AG08396 (cell line): ENCODE data around the gene C1orf159.
A peak's percentile ranks its signal among the peaks of the same experiment; 100 is the strongest.

Experiments
- DNase-seq: peaks from one replicate; pipeline ENCODE4 v3.0.0; 2012; ENCODE audit warnings: low spot score, mixed read lengths

Gene C1orf159

DNA sequence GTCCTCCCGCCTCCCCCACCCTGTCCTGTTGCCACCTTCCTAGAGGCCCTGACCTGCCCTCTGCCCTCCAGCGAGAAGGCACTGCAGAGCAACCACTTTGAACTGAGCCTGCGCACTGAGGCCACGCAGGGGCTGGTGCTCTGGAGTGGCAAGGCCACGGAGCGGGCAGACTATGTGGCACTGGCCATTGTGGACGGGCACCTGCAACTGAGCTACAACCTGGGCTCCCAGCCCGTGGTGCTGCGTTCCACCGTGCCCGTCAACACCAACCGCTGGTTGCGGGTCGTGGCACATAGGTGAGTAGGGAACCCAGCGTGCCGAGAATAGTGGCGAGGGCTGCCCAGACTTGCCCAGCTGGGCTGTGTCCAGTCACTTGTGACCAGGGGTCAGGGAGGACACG lies 62.2 kb downstream of the C1orf159 start:
- DNase-seq: no peak

DNA sequence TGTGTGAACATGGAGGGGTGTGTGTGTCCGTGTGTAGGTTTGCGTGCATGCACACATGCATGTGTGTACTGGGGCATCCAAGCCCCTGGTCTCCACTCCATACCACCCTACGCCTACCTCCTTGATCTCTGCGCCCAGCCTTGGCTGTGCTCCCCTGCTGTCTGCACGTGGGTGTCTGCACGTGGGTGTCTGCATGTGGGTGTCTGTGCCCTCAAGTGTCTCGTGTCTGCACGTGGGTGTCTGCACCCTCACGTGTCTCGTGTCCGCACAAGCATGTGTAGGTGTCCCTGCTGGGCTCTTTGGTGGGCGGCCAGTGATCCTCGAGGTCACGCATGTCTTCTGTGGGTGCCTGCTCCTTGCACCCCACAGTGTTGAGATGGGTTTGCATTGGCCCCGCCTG lies 62.9 kb downstream of the C1orf159 start:
- no peak for DNase-seq

DNA sequence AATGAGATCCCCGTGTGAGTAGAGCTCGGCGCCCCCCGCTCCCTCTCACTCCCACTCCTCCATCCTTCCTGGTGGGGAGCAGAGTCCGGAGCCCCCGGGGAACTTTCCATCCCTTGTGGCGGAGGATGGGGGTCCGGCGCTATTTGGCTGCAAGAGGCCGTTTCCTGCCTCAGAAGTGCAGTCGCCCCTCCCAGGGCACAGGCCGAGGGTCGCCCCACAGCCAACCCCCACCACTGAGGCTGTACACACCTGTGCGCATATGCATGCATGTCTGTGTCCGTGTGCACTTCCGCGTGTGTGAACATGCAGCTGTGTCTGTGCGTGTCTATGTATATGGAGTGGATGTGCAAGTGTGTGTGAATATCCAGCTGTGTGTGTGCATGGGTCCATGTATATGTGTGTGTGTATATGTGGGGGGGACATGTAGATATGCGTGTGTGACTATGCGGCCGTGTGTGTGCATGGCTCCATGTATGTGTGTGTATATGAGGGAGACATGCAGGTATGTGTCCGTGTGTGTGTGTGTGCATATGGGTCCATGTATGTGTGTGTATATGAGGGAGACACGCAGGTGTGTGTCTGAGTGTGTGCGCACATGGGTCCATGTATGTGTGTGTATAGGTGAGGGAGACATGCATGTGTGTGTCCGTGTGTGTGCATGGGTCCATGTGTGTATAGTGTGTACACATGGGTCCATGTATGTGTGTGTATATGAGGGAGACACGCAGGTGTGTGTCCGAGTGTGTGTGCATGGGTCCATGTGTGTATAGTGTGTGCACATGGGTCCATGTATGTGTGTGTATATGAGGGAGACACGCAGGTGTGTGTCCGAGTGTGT lies 63.7 kb downstream of the C1orf159 start:
- DNase-seq: no peak

DNA sequence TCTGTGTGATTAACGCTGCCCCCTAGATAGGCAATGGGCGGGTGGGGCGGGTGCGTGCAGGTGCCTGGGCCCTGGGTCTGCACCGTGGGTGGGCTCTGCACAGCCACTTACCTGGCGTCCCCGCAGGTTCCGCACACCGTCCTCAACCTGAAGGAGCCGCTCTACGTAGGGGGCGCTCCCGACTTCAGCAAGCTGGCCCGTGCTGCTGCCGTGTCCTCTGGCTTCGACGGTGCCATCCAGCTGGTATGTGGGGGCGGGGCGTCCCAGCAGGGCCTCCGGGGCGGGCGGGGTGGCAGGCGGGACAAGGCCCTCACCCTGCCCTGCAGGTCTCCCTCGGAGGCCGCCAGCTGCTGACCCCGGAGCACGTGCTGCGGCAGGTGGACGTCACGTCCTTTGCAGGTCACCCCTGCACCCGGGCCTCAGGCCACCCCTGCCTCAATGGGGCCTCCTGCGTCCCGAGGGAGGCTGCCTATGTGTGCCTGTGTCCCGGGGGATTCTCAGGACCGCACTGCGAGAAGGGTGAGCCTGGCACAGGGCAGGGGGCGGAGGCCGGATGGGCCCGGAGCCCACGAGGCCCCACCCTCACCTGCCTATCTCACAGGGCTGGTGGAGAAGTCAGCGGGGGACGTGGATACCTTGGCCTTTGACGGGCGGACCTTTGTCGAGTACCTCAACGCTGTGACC lies 64.6 kb downstream of the C1orf159 start:
- no peak for DNase-seq

DNA sequence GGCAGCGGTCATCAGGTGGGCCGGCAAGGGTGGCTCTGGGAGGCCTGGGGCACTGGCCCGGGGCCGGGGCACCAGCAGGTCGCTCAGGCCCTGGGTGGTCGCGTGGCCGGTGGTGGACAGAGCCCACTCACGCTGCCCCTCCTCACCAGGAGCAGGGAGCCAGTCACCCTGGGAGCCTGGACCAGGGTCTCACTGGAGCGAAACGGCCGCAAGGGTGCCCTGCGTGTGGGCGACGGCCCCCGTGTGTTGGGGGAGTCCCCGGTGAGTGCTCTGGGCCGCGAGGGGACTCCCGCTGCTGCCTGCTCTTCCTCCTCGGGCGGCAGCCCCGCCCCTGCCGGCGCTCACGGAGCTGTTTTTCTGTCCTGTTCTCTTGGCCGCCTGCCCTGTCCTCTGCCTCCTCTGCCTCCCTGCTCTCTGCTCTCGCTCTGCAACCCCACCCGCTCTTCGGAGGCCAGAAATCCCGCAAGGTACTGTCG lies 65.3 kb downstream of the C1orf159 start:
- no peak for DNase-seq

DNA sequence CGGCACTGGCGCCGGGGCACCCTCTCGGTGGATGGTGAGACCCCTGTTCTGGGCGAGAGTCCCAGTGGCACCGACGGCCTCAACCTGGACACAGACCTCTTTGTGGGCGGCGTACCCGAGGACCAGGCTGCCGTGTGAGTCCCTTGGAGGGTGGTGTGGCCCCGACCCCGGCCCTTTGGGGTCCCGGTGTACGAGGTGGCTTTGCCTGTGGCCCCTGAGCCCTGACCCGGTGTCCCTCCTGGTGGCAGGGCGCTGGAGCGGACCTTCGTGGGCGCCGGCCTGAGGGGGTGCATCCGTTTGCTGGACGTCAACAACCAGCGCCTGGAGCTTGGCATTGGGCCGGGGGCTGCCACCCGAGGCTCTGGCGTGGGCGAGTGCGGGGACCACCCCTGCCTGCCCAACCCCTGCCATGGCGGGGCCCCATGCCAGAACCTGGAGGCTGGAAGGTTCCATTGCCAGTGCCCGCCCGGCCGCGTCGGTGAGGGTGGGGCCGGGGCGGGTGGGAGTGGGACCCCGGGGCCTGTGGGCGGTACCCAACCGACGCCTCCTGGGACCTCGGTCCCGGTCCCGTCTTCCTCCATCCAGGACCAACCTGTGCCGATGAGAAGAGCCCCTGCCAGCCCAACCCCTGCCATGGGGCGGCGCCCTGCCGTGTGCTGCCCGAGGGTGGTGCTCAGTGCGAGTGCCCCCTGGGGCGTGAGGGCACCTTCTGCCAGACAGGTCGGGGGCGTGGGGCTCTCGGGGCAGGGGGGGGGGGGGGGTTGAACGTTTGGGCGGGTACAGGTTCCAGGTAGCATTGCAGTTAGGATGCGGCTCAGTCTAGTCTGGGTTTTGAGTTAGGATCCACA lies 66.3 kb downstream of the C1orf159 start:
- no peak for DNase-seq

DNA sequence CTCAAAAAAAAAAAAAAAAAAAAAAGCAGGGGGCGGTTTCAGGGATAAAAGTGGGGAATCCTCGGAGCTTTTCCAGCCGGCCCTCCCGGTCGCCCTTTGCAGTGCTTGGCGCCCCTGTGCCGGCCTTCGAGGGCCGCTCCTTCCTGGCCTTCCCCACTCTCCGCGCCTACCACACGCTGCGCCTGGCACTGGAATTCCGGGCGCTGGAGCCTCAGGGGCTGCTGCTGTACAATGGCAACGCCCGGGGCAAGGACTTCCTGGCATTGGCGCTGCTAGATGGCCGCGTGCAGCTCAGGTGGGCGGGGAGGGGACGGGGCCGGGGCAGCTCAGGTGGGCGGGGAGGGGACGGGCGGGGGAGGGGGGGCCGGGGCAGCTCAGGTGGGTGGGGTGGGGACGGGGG lies 67.1 kb downstream of the C1orf159 start:
- DNase-seq: no peak

DNA sequence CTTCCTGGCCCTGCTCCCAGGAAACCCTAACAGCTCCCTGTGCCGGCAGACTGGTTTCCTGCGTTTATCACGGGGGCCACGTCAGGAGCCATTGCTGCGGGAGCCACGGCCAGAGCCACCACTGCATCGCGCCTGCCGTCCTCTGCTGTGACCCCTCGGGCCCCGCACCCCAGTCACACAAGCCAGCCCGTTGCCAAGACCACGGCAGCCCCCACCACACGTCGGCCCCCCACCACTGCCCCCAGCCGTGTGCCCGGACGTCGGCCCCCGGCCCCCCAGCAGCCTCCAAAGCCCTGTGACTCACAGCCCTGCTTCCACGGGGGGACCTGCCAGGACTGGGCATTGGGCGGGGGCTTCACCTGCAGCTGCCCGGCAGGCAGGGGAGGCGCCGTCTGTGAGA lies 67.9 kb downstream of the C1orf159 start:
- no peak for DNase-seq

DNA sequence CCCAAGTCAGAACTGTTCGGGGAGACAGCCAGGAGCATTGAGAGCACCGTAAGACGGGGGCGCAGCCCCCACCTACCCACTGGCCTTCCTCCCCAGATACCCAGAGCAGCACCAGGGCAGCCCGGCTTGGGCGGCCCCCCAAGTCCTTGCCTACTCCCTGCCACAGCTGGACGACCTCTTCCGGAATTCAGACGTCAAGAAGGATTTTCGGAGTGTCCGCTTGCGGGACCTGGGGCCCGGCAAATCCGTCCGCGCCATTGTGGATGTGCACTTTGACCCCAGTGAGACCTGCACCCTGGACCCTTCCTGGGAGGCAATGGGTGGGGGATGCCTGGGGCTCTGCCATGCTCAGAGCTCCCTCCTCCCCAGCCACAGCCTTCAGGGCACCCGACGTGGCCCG lies 68.5 kb downstream of the C1orf159 start:
- DNase-seq: no peak

DNA sequence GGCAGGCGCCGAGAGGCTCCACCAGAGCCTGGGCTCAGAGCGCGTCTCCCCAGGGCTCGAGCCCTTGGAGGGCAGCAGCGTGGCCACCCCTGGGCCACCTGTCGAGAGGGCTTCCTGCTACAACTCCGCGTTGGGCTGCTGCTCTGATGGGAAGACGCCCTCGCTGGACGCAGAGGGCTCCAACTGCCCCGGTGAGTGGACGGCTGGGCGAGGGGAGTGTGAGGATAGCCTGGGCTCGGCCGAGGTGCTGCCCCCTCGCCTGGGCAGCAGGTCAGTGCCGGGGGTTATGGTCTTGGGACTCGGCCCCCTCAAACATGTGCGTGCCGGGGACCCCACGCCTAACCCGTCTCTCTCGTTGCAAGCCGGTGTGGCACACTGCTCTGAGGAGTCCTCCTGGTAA lies 69.1 kb downstream of the C1orf159 start:
- DNase-seq: no peak

DNA sequence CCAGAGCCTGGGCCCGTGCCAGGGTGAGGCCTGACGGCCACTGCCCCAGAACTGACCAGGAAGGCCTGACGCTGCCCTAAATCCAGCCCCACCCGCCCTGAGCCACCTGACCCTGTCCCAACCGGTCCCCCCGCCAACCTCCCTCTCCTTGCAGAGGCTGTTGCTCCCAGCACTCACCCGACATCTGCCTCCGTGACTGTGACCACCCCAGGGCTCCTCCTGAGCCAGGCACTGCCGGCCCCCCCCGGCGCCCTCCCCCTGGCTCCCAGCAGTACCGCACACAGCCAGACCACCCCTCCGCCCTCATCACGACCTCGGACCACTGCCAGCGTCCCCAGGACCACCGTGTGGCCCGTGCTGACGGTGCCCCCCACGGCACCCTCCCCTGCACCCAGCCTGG lies 69.6 kb downstream of the C1orf159 start:
- no peak for DNase-seq

DNA sequence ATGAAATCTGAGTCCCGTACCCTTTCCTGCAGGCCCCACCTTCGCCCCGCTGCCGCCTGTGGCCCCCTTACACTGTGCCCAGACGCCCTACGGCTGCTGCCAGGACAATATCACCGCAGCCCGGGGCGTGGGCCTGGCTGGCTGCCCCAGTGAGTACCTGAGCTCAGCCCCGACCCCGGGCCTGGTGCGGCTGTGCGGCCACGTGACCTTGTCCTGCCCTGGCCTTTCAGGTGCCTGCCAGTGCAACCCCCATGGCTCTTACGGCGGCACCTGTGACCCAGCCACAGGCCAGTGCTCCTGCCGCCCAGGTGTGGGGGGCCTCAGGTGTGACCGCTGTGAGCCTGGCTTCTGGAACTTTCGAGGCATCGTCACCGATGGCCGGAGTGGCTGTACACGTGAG lies 70.8 kb downstream of the C1orf159 start:
- no peak for DNase-seq

DNA sequence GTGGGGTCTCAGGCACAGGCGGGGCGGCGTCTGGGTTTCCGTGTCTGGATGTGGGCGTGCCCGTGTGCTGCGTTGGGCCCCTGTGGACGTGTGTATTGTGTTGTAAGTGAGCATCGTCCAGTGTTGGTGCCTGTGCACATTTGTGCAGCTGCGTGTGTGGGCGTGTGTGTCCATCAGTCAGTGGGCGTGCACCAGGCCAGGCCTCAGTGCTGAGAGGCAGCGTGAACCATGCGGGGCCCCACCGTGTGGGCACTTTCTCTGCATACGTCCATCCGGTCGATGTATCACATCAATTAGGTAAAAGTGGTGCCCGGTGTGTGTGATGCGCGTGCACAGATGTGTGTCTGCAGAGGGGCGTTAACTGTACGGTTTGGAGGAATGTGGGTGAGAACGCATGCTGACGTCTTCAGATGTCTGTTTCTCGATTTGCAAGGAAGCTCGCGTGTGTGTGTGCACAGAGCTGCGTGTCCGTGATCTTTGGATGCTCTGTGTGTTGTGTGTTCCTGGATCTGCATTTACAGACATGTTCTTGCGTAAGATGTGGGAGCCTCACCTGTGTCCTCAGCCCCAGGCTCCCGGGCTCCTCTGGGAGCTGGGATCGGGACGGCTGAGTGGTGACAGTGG lies 71.3 kb downstream of the C1orf159 start:
- DNase-seq: no peak

DNA sequence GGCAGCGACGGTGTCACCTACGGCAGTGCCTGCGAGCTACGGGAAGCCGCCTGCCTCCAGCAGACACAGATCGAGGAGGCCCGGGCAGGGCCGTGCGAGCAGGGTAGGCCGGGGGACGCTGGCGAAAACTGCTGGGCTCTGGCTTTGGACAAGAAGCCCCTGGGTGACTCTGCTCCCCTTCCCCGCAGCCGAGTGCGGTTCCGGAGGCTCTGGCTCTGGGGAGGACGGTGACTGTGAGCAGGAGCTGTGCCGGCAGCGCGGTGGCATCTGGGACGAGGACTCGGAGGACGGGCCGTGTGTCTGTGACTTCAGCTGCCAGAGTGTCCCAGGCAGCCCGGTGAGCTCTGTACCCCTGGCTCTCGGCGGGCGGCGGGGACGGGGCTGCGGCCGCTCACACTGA lies 72.0 kb downstream of the C1orf159 start:
- no peak for DNase-seq

DNA sequence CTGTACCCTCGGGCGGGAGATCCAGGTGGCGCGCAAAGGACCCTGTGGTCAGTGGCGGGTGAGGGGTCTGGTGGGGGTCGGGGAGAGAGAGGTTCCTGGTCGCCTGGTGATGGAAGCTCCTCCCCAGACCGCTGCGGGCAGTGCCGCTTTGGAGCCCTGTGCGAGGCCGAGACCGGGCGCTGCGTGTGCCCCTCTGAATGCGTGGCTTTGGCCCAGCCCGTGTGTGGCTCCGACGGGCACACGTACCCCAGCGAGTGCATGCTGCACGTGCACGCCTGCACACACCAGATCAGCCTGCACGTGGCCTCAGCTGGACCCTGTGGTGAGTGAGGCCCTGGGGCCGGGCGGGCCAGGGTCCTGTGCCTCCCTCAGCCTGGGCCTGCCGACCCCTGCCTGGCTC lies 72.5 kb downstream of the C1orf159 start:
- DNase-seq: no peak

DNA sequence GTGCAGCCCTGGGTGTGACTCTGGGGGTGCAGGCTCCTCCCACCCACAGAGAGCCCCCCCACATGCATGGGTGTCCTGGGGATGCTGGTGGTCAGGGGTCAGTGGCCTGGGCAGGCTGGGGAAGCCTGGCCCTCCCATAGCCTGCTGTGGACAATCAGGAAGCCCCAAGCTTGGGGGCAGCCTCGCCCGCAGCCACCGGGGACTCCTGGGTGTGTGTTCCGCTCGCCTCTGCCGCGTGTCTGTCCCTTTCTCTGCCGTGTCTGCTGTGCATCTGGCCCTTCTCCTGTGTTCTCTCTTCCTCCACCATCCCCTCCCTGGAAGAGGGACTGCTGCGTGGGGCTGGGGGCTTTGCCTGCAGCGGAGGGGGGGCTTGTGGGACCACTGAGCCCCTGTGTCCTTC lies 73.1 kb downstream of the C1orf159 start:
- no peak for DNase-seq

DNA sequence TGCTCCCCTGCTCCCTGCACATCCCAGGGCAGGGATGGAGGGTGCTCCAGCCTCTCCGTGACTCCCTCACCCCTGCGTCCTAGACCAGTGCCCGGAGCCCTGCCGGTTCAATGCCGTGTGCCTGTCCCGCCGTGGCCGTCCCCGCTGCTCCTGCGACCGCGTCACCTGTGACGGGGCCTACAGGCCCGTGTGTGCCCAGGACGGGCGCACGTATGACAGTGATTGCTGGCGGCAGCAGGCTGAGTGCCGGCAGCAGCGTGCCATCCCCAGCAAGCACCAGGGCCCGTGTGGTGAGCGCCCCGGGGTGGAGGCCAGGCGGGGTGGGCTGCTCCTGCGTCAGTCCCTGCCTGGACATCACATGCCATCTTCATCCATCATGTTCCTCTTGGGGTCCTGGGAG lies 74.0 kb downstream of the C1orf159 start:
- DNase-seq: no peak

DNA sequence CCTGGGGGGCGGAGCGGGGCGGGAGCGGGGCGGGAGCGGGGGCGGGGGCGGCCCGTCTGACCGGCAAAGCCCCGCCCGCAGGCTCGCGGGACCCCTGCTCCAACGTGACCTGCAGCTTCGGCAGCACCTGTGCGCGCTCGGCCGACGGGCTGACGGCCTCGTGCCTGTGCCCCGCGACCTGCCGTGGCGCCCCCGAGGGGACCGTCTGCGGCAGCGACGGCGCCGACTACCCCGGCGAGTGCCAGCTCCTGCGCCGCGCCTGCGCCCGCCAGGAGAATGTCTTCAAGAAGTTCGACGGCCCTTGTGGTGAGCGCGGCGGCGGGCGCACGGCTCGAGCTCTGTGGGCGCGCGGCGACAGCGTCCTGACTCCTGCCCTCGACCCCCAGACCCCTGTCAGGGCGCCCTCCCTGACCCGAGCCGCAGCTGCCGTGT lies 74.8 kb downstream of the C1orf159 start:
- DNase-seq: no peak

DNA sequence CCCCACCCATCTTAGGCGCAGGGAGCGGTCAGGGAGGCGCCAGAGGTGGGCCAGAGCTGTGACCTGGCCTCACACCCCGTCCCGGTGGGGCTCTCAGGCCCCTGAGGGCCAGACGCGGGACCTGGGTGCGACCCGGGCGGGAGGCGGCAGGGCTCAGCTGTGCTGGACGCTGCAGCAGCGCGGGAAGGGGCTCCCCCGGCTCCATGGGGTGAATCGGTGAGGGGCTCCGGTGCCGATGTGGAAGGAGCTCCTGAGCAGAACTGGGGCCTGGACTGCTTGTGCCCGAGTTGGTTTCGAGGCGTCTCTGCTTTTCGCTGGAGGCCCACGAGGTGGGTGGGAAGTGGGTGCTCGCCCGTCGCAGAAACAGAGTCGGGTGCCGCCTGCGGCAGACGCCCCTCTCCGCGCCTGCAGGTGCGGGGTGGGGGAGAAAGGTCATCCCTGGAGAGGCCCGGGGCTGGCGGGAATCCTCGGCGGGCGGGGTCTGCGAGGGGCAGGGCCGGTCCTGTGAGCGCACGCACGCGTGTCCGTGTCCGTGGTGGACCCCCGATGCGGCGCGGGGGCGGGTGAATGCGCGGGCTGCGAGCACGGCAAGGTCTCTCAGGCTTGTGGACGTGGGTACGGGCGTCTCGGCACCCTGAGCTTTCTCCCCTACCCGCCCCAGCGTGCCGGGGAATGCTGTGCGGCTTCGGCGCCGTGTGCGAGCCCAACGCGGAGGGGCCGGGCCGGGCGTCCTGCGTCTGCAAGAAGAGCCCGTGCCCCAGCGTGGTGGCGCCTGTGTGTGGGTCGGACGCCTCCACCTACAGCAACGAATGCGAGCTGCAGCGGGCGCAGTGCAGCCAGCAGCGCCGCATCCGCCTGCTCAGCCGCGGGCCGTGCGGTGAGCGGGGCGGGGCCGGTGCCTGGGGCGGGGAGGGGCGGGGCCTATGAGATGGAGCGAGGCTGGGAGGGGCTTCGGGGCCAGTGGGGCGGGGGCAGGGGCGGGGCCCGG lies 75.6 kb downstream of the C1orf159 start:
- DNase-seq: peak; percentile 98

DNA sequence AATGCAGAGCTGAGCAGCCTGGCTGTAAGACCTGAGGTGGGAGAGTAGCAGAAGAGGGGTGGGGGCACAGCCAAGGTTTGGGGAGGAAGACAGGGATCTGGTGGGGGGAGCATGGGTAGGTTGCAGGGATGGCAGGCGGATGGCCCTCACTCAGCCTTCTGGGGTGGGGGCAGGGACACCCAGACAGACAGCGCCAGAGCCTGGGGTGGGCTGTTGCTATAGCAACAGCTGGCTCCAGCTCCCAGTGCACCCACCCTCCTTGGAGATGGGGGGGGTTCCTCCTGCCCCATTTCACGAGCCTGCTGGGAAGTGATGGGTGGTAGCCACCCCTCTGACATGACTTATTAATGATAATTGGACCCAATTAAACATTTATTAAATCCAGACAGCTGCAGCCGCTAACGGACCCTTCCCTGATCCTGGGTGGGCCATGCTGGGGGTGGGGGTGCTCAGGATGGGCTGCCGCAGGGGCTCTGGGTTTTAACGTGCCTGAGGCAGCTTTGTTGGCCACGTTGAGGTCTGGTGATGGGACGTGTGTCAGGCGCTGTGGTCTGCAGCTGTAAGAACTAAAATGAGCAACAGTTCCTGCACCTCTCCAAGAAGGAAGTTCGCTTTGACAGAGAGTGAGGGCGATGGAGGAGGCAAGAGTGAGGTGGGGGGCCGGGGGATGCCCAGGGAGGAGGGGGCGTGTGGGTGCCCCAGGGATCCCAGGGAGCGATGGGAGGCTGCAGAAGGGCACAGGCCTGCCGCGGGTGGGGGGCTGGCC lies 76.6 kb downstream of the C1orf159 start:
- DNase-seq: no peak
